Stimulated activated naive CD8-positive, alpha-beta T cell treated with anti-CD3 and anti-CD28 coated beads, Interleukin-15, Interleukin-2, amounts not matched to agents 100 ng/mL and 50 ng/mL, for 24 hours (primary cell): ENCODE results near the gene FAM171A1.

ENCODE experiments used
- H3K27ac Mint-ChIP-seq: one replicate; pipeline ENCODE4 v1.8.0; 2021; ENCODE audit warnings: mild to moderate bottlenecking, mixed read lengths
- H3K27me3 Mint-ChIP-seq: one replicate; pipeline ENCODE4 v1.8.0; 2021; ENCODE audit warnings: mixed read lengths
- H3K36me3 Mint-ChIP-seq: one replicate; pipeline ENCODE4 v1.8.0; 2021; ENCODE audit warnings: low read depth, mixed read lengths
- H3K4me1 Mint-ChIP-seq: one replicate; pipeline ENCODE4 v1.8.0; 2021; ENCODE audit warnings: low read depth, mixed read lengths
- H3K4me3 Mint-ChIP-seq: one replicate; pipeline ENCODE4 v1.8.0; 2021; ENCODE audit warnings: mild to moderate bottlenecking, mixed read lengths
- H3K9me3 Mint-ChIP-seq: one replicate; pipeline ENCODE4 v1.8.0; 2021; ENCODE audit warnings: mixed read lengths

The FAM171A1 gene

DNA sequence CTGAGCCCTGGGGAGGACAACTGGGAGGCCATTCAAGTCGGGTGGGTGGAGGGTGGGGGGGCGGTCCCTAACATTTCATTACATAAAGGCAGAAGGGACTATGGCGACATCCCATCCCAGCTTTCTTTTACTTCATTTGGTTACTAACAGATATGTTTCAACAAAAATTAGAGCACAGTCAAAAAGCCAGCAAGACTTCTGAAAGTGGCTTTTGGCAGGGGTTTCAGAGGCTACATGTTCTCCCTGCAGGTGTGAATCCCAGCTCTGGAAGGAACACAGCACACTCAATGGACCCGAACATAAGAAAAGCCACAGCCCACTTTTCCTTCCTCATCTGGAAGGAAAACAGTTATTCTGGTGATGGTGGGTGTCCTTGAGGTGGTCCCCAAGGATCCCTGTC, 7.1 kb downstream of the FAM171A1 start:
- Mint-ChIP-seq H3K36me3 (no peaks in the 10 kb centered on the region), H3K27me3 (peaks cover 34% of the 10 kb centered on the region), H3K4me1 (no peaks in the 10 kb centered on the region), H3K27ac (no peak overlapping the region), H3K9me3 (no peaks in the 10 kb centered on the region), H3K4me3 (no peak overlapping the region)

DNA sequence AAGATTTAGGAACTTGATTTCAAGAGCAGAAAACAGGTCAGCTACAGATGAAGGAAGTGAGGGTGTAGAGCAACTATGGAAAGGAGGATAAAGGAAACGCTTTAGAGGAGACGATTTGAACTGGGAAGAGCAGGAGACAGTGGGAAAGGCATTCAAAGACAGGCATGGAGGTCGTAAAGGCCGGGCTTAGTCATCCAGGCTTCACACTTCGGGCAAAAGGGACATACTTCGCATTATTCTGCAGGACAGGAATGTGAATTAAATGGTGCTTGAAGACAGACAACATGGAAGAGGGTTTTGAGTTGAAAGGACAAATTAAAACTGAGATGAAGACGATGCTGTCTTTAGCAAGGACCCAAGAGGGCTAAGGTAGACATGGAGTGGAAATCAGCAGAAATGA, 8.1 kb downstream of the FAM171A1 start:
- Mint-ChIP-seq H3K4me1 (no peaks in the 10 kb centered on the region), H3K27me3 (peaks cover 26% of the 10 kb centered on the region), H3K36me3 (no peaks in the 10 kb centered on the region), H3K27ac (no peak overlapping the region), H3K9me3 (no peaks in the 10 kb centered on the region), H3K4me3 (no peak overlapping the region)

DNA sequence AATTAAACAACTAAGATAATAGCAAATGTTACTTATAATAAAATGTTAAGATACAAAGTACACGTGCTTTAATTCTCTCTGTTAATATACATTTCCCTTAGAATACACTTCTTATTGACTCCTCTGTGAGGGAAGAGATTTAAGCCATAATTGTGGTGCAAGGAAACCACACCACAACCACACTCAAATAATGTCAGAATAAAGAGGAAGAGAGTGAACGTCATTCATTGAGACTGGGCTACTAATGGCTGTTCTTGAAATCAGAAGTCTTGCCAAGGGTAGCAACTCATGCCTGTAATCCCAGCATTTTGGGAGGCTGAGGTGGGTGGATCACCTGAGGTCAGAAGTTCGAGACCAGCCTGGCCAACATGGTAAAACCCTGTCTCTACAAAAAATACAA, 10.0 kb downstream of the FAM171A1 start:
- Mint-ChIP-seq H3K36me3 (no peaks in the 10 kb centered on the region), H3K27me3 (peaks cover 14% of the 10 kb centered on the region), H3K9me3 (no peaks in the 10 kb centered on the region), H3K4me1 (no peaks in the 10 kb centered on the region), H3K4me3 (no peak overlapping the region), H3K27ac (no peak overlapping the region)

DNA sequence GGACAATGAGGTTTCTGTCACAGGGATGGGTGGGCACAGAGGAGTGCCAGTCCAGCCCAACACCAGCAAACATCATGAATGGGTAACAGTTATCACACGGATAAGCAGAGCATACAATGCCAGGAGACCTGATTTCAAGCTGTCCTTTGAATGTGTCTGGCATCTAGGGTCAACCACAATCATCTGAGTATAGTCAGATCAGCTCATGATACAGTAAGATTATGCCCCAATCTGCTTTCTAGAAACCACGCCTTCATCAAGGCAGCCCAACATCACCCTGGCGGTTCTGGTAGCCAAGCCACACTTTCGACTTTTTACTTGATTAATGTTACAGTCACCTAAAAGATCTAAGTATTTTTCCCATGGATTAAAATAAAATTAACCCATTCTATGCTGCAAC, 10.5 kb downstream of the FAM171A1 start:
- Mint-ChIP-seq H3K27me3 (peaks cover 14% of the 10 kb centered on the region), H3K27ac (no peak overlapping the region), H3K36me3 (no peaks in the 10 kb centered on the region), H3K4me1 (no peaks in the 10 kb centered on the region), H3K4me3 (no peak overlapping the region), H3K9me3 (no peaks in the 10 kb centered on the region)

DNA sequence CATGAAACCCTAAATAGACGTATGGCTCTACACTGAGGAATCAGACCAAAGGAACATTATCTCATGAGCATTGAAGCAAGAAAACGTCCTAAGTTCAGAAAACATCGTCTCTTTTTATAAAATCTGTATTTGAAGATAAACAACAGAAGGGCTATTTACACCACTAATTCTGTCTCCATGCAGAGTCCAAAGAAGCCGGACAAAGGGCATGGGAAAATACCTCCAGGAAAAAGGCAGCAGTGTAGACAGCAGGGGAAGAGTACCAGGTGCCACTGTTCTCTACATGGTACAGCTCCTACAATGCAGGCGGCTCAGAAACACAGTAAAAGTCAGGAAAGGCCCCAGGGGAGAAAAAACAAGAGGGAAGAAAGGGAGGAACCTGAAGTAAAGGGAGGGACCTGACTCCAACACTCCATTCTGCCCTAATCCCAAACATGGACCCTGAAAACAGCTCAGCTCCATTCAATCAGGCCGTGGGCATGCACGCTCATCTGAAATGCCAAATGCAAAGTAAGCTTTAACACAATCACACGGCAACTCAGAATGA, 17.5 kb downstream of the FAM171A1 start:
- H3K9me3 Mint-ChIP-seq: no peaks in the 10 kb centered on the region
- no peak overlapping the region for H3K4me3 Mint-ChIP-seq
- H3K27me3 Mint-ChIP-seq: peaks cover 18% of the 10 kb centered on the region
- H3K27ac Mint-ChIP-seq: no peak overlapping the region
- no peaks in the 10 kb centered on the region for H3K4me1 Mint-ChIP-seq
- no peaks in the 10 kb centered on the region for H3K36me3 Mint-ChIP-seq

DNA sequence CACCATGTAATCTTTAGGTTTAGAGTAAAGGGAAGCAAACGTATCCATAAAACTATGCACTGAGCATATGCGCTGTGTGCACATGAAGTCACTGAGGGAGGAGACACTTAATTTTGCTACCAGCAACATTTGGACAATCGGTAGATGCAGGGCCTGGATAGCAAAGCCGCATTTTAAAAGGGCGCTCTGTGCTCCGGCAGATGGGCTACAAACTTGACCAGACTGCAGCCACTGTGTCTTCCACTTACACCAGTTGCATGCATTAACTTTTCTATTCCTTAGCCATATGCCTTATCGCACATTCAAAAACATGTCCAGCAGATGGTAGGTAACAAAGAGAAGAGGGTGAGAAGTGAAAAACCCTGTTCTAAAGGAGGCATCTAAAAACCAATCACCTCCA, 18.3 kb downstream of the FAM171A1 start:
- H3K4me1 Mint-ChIP-seq: no peaks in the 10 kb centered on the region
- H3K36me3 Mint-ChIP-seq: no peaks in the 10 kb centered on the region
- H3K9me3 Mint-ChIP-seq: no peaks in the 10 kb centered on the region
- H3K27ac Mint-ChIP-seq: no peak overlapping the region
- no peak overlapping the region for H3K4me3 Mint-ChIP-seq
- peaks cover 18% of the 10 kb centered on the region for H3K27me3 Mint-ChIP-seq

DNA sequence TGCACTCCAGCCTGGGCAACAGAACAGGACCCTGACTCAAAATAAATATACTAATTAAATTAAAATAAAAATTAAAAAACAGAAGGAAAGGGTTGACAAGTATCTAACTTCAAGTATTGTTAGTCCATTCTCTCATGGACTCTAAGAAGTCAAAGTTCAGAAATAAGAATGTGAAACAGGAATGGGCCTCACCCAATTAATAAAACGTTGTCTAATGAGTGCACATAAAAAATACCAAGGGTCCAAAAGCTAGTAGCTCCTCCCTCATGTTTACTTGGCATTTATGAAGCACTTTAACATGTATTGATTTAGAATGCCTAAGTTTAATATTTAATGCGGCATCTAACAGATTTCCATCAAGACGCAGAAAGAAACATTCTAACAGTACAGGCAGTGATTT, 18.9 kb downstream of the FAM171A1 start:
- Mint-ChIP-seq H3K36me3 (no peaks in the 10 kb centered on the region), H3K27ac (no peak overlapping the region), H3K9me3 (no peaks in the 10 kb centered on the region), H3K4me3 (no peak overlapping the region), H3K27me3 (peaks cover 18% of the 10 kb centered on the region), H3K4me1 (no peaks in the 10 kb centered on the region)

DNA sequence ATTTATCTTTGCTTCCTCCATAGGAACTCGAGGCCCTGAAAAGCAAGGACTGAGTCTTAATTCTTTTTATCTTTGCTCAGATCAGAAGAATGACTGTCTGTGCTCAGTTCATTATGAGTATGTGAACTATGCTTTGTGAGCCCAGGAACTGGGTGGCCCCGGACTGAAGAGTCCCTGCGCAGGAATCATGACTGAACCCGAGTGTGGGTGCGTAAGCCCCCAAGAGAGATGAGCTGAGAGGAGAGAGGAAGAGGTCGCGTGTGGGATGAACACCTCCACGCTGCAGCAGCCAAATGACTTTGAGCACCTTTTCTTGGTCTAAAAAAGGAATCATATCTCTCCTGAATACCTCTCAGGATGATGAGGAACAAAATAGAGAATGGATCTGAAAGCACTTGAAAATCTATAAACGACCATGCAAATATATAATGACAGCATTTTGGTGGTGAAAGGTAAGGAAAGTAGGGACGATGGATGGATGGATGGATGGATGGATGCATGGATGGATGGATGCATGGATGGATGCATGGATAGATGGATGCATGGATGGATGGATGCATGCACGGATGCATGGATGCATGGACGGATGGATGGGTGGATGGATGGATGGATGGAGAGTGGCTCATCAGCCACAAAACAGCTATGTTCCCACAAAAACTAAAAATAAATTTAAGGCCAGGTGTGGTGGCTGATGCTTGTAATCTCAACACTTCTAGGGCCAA, 19.8 kb downstream of the FAM171A1 start:
- no peaks in the 10 kb centered on the region for H3K4me1 Mint-ChIP-seq
- no peaks in the 10 kb centered on the region for H3K36me3 Mint-ChIP-seq
- no peaks in the 10 kb centered on the region for H3K9me3 Mint-ChIP-seq
- H3K27ac Mint-ChIP-seq: no peak overlapping the region
- H3K27me3 Mint-ChIP-seq: peaks cover 18% of the 10 kb centered on the region
- no peak overlapping the region for H3K4me3 Mint-ChIP-seq

DNA sequence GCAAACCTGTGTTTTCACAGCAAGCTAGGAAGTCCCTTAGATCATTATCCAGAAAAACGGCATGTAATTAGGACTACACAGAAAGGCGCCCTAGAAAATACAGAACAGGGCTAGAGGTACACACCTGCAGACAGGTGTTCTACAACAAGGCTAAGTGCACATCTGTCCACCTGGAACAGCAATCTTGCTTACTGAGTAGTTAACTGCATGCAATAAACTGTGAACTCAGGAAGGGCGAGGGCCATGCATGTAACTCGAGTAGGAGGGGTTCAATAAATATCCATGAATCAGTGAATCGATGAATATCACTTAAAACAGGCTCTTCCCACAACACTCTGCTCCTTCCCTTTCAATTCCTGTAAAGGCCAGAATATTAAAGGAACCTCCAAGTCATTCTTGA, 22.0 kb downstream of the FAM171A1 start:
- Mint-ChIP-seq H3K4me1 (no peaks in the 10 kb centered on the region), H3K36me3 (no peaks in the 10 kb centered on the region), H3K9me3 (no peaks in the 10 kb centered on the region), H3K4me3 (no peak overlapping the region), H3K27me3 (peaks cover 18% of the 10 kb centered on the region), H3K27ac (no peak overlapping the region)

DNA sequence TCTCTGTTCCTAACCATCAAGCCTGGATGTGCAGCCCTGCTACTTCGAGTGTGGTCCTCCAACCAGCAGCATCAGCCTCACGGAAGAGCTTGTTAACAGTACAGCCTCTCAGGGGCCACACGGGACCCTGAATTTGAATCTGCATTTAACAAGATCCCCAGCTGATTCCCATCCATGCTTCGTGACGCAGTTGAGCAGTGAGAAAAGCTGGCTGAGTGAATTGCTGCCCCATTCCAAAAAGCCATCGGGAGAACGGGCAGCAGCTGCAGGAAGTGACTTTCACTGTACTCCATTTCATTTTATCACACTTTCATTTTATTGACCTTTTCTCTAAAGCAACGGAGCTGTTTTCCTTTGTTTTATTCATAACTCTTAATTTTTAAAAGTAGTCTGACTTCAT, 22.5 kb downstream of the FAM171A1 start:
- H3K4me1 Mint-ChIP-seq: no peaks in the 10 kb centered on the region
- no peaks in the 10 kb centered on the region for H3K9me3 Mint-ChIP-seq
- no peak overlapping the region for H3K27ac Mint-ChIP-seq
- peaks cover 18% of the 10 kb centered on the region for H3K27me3 Mint-ChIP-seq
- no peaks in the 10 kb centered on the region for H3K36me3 Mint-ChIP-seq
- H3K4me3 Mint-ChIP-seq: no peak overlapping the region

DNA sequence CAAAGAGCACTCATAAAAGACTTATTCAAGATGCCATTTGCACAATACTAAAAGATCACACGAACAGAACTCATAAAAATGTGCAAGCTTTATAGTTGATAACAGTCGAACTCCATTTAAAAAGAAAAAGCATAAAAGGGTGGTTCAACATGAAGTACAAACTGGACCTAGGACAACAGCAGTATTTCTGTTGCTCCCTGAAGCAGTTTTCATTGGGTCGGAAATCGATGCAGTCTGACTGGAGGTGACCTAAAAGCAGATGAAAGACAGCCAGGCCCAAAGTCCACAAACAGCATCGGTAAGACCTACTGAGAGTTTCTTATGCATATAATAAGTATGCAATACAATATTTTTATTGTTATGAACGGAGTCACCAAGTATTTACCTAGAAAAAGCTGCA, 23.9 kb downstream of the FAM171A1 start:
- H3K4me3 Mint-ChIP-seq: no peak overlapping the region
- H3K27me3 Mint-ChIP-seq: peaks cover 18% of the 10 kb centered on the region

DNA sequence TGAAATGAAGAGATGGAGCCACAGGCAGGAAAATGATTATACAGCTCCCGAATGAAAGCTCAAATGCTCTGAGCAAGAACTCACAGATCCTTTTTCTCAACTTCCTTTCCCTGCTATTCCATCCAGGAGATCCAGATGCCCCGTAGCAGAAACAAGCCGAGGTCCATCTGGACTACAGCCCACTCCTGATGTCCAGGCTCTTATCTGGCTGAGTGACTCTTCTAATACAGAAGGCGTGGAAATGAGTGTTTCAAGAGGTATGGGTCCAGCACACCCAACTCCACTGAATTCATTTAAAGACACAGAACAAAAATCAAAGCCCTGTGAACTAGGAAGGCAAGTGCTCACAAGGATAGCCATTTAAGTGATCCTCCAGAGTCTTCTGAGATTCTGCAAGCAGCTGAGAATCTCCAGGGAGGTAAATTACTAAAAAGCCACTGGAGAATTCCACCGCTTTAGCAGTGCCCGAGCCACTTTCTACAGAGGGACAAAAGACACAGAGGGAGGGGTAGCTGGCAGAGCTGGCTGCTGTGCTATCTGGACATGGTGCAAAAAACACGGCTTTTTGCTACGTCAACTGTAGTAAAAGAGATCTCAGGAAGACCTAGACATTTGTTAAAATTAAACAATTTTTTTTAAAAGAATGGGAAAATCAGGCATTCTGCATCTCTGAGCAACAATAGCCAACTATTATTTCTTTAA, 24.5 kb downstream of the FAM171A1 start:
- H3K4me1 Mint-ChIP-seq: no peaks in the 10 kb centered on the region
- H3K4me3 Mint-ChIP-seq: no peak overlapping the region
- H3K36me3 Mint-ChIP-seq: no peaks in the 10 kb centered on the region
- no peaks in the 10 kb centered on the region for H3K9me3 Mint-ChIP-seq
- peaks cover 18% of the 10 kb centered on the region for H3K27me3 Mint-ChIP-seq
- no peak overlapping the region for H3K27ac Mint-ChIP-seq

More for the DNA sequence above, 23.9 kb downstream of the FAM171A1 start:
- Mint-ChIP-seq H3K27ac (no peak overlapping the region), H3K4me1 (no peaks in the 10 kb centered on the region), H3K36me3 (no peaks in the 10 kb centered on the region), H3K9me3 (no peaks in the 10 kb centered on the region)

DNA sequence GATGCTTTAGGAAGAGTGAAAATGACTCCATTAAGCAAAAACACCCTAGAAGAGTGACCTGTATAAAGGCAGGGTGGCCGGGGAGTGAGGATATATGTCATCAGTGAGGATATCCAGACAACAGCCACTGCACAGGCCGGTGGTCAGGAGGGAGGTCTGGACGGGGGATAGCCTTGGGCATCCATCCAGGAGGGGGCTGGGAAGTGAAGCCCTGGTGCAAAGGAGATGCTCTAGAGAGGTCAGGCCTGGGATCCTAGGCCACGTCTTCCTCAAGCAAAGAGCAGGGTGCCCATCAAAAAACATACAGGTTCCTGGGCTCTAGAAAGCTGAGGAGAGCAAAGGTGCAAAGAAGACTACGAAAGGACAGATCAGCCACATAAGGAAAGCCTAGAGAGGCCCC, 25.6 kb downstream of the FAM171A1 start:
- no peaks in the 10 kb centered on the region for H3K4me1 Mint-ChIP-seq
- no peaks in the 10 kb centered on the region for H3K36me3 Mint-ChIP-seq
- H3K27ac Mint-ChIP-seq: no peak overlapping the region
- no peak overlapping the region for H3K4me3 Mint-ChIP-seq
- H3K27me3 Mint-ChIP-seq: peaks cover 11% of the 10 kb centered on the region
- H3K9me3 Mint-ChIP-seq: no peaks in the 10 kb centered on the region

DNA sequence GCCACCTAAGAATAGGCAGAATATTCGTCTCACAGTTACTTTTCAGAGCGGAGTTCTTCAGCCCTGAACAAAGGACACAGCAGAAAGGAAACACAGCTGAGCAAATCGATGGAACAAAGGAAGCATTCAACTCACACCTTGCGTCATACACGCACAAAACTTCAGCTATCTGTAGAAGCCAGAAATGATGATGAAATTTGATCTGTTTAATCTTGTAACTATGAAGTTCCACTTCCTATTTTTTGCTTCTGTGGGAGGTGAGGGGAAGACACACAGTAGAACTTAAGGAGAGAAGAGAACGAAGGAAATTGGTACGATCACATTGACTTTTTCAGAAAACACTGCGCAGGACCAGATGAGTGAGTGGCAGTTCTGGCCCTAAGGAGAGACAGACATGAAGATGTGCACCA, 26.2 kb downstream of the FAM171A1 start:
- Mint-ChIP-seq H3K4me1 (no peaks in the 10 kb centered on the region), H3K36me3 (no peaks in the 10 kb centered on the region), H3K27ac (no peak overlapping the region), H3K27me3 (peaks cover 11% of the 10 kb centered on the region), H3K4me3 (no peak overlapping the region), H3K9me3 (no peaks in the 10 kb centered on the region)

DNA sequence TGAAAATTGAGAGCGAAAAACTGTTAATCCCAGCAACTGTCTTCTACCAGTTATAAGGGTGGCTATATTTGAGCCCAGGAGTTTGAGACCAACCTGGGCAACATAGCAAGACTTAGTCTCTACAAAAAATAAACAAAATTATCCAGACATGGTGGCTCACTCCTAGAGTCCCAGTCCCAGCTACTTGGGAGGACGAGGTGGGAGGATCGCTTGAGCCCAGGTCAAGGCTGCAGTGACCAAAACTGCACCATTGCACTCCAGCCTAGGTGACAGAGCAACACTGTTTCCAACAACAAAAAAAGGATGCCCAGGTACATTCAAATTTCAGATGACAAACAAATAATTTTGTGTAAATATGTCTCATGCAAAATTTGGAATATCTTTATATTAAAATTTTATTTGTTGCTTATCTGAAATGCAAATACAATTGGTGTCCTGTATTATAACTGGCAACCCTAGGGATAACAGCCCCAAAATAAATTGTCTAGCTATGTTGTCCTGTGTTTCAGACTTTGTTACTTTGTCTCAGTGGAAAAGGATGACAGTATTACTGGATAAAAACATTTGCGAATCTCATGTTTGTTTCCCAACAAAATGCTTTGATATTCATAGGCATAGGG, 26.7 kb downstream of the FAM171A1 start:
- Mint-ChIP-seq H3K36me3 (no peaks in the 10 kb centered on the region), H3K9me3 (no peaks in the 10 kb centered on the region), H3K27ac (no peak overlapping the region), H3K4me3 (no peak overlapping the region), H3K27me3 (peaks cover 7% of the 10 kb centered on the region), H3K4me1 (no peaks in the 10 kb centered on the region)
